GM18868 (cell line): ENCODE results near the gene PRSS12.
"Not testable (repeated sequence)": the region's sequence is repeated elsewhere in the genome, so short reads cannot be mapped to it uniquely, and the experiment has no call there.

Experiments used
- ATAC-seq: cut with Tn5 transposase; IDR thresholded peaks from one replicate; pipeline ENCODE4 v1.9.1; 2021; ENCODE audit warnings: mild to moderate bottlenecking, moderate library complexity; ENCODE audit not compliant: unreplicated experiment

PRSS12 gene

GRCh38 chr4:118352843-118353533 lies at the start of gene PRSS12:
PRSS12 (minus strand) TSS chr4:118353003; CDS start chr4:118352720, 283 bp downstream.
- peak; percentile 98 for ATAC-seq

- ATAC-seq = no peak
These were observed 47.6 kb upstream of the PRSS12 start for GRCh38 chr4:118400356-118400755.

- not testable (repeated sequence) for ATAC-seq
These were observed 47.1 kb upstream of the PRSS12 start for GRCh38 chr4:118399883-118400282.

- peak; percentile 90 for ATAC-seq
These were observed 45.7 kb upstream of the PRSS12 start for GRCh38 chr4:118398226-118399090.

GRCh38 chr4:118397623-118397979 lies 44.8 kb upstream of the PRSS12 start:
- no peak for ATAC-seq

GRCh38 chr4:118396881-118397622 lies 44.2 kb upstream of the PRSS12 start:
- ATAC-seq = no peak

- no peak for ATAC-seq
These were observed 42.3 kb upstream of the PRSS12 start for GRCh38 chr4:118395057-118395644.

GRCh38 chr4:118392509-118392908 lies 39.7 kb upstream of the PRSS12 start:
- ATAC-seq = not testable (repeated sequence)

GRCh38 chr4:118390121-118390520 lies 37.3 kb upstream of the PRSS12 start:
- ATAC-seq = no peak

- no peak for ATAC-seq
These were observed 36.9 kb upstream of the PRSS12 start for GRCh38 chr4:118389721-118390120.

- ATAC-seq = no peak
These were observed 35.8 kb upstream of the PRSS12 start for GRCh38 chr4:118388606-118389005.

GRCh38 chr4:118381902-118382301 lies 29.1 kb upstream of the PRSS12 start:
- no peak for ATAC-seq

- ATAC-seq = no peak
These were observed 20.9 kb upstream of the PRSS12 start for GRCh38 chr4:118373614-118374255.

- ATAC-seq = no peak
These were observed 19.4 kb upstream of the PRSS12 start for GRCh38 chr4:118372251-118372650.

GRCh38 chr4:118369231-118369630 lies 16.4 kb upstream of the PRSS12 start:
- no peak for ATAC-seq

- no peak for ATAC-seq
These were observed 15.1 kb upstream of the PRSS12 start for GRCh38 chr4:118367872-118368271.

- no peak for ATAC-seq
These were observed 14.6 kb upstream of the PRSS12 start for GRCh38 chr4:118367361-118367760.

- no peak for ATAC-seq
These were observed 10.4 kb upstream of the PRSS12 start for GRCh38 chr4:118363166-118363565.

- no peak for ATAC-seq
These were observed 8.4 kb upstream of the PRSS12 start for GRCh38 chr4:118361192-118361591.

GRCh38 chr4:118360106-118360505 lies 7.3 kb upstream of the PRSS12 start:
- ATAC-seq = no peak

GRCh38 chr4:118357601-118358000 lies 4.8 kb upstream of the PRSS12 start:
- ATAC-seq = no peak
